Mesenchymal stem cell (in vitro differentiated cells and primary cell): ENCODE measurements around the gene VPS41.

ENCODE experiments used
- DNase-seq: peaks from one replicate; pipeline ENCODE4 v3.0.0-alpha.2; 2013
- H2AFZ ChIP-seq: one replicate; pipeline ENCODE4 v1.6.1; 2013; ENCODE audit warnings: low read depth, mild to moderate bottlenecking, control low read depth, inconsistent platforms, low read length, moderate library complexity
- H2AK5ac ChIP-seq: 2 replicates; pipeline ENCODE4 v1.6.1; 2013; ENCODE audit warnings: low read length, moderate library complexity, mild to moderate bottlenecking, inconsistent platforms; ENCODE audit not compliant: severe bottlenecking
- H2BK120ac ChIP-seq: one replicate; pipeline ENCODE4 v1.6.1; 2013; ENCODE audit warnings: low read depth, mild to moderate bottlenecking, inconsistent platforms, low read length, moderate library complexity
- H2BK12ac ChIP-seq, 2 experiments: one replicate each; pipeline ENCODE4 v1.6.1; 2013; ENCODE audit warnings: inconsistent platforms in 2 of 2, low read length in 2 of 2, mild to moderate bottlenecking in 2 of 2, moderate library complexity in 2 of 2, control low read depth in 1 of 2
- H2BK15ac ChIP-seq: one replicate; pipeline ENCODE4 v1.6.1; 2013; ENCODE audit warnings: mild to moderate bottlenecking, low read depth, inconsistent platforms; ENCODE audit not compliant: poor library complexity, severe bottlenecking
- H2BK5ac ChIP-seq: 2 replicates; pipeline ENCODE4 v1.6.1; 2013; ENCODE audit warnings: low read depth, mild to moderate bottlenecking, low read length, control low read depth, inconsistent platforms; ENCODE audit not compliant: poor library complexity, severe bottlenecking
- H3K14ac ChIP-seq, 2 experiments: one replicate each; pipeline ENCODE4 v1.6.1; 2013; ENCODE audit warnings: inconsistent platforms in 2 of 2, low read length in 2 of 2, control low read depth in 1 of 2, mild to moderate bottlenecking in 1 of 2, moderate library complexity in 1 of 2
- H3K18ac ChIP-seq, 2 experiments: one replicate each; pipeline ENCODE4 v1.6.1; 2013; ENCODE audit warnings: inconsistent platforms in 2 of 2, low read length in 2 of 2, control low read depth in 1 of 2, low read depth in 1 of 2, mild to moderate bottlenecking in 1 of 2
- H3K23ac ChIP-seq, 2 experiments: one replicate each; pipeline ENCODE4 v1.6.1; 2013; ENCODE audit warnings: inconsistent platforms in 2 of 2, low read length in 2 of 2, mild to moderate bottlenecking in 2 of 2, moderate library complexity in 2 of 2, control low read depth in 1 of 2
- H3K27ac ChIP-seq: 2 replicates; pipeline ENCODE4 v1.5.1; 2013; ENCODE audit warnings: mild to moderate bottlenecking, moderate library complexity, low read length, control low read depth, inconsistent platforms; ENCODE audit not compliant: poor library complexity, severe bottlenecking
- H3K27me3 ChIP-seq, 2 experiments: 2 replicates each; pipeline versions ENCODE4 v1.6.1 to v1.7.0; 2013; ENCODE audit warnings: low read length in 2 of 2, mild to moderate bottlenecking in 2 of 2, moderate library complexity in 2 of 2, control low read depth in 1 of 2, inconsistent platforms in 1 of 2; ENCODE audit not compliant: control insufficient read depth in 1 of 2, insufficient read depth in 1 of 2
- H3K36me3 ChIP-seq, 2 experiments: 2 replicates each; pipeline versions ENCODE4 v1.6.1 to v1.7.0; 2013; ENCODE audit warnings: low read length in 2 of 2, control low read depth in 1 of 2, inconsistent platforms in 1 of 2, low read depth in 1 of 2, mild to moderate bottlenecking in 1 of 2; ENCODE audit not compliant: insufficient read depth in 2 of 2, control insufficient read depth in 1 of 2
- H3K4ac ChIP-seq, 2 experiments: one replicate each; pipeline ENCODE4 v1.6.1; 2013; ENCODE audit warnings: inconsistent platforms in 2 of 2, low read length in 2 of 2, mild to moderate bottlenecking in 2 of 2, moderate library complexity in 2 of 2, control low read depth in 1 of 2, low read depth in 1 of 2
- H3K4me1 ChIP-seq: 2 replicates; pipeline ENCODE4 v1.6.1; 2013; ENCODE audit warnings: low read depth, low read length, control low read depth; ENCODE audit not compliant: control insufficient read depth, insufficient read depth
- H3K4me2 ChIP-seq: 2 replicates; pipeline ENCODE4 v1.6.1; 2013; ENCODE audit warnings: low read length, mild to moderate bottlenecking, inconsistent platforms; ENCODE audit not compliant: poor library complexity, severe bottlenecking
- H3K4me3 ChIP-seq, 2 experiments: 2 replicates each; pipeline versions ENCODE4 v1.5.1 to v1.7.0; 2013; ENCODE audit warnings: low read length in 2 of 2, mild to moderate bottlenecking in 2 of 2, control low read depth in 1 of 2, low read depth in 1 of 2; ENCODE audit not compliant: insufficient read depth in 1 of 2
- H3K79me1 ChIP-seq: replicated peaks from 2 replicates; pipeline ENCODE4 v1.6.1; 2013; ENCODE audit warnings: mild to moderate bottlenecking, control low read depth, low read length, inconsistent platforms; ENCODE audit not compliant: poor library complexity, severe bottlenecking
- H3K9ac ChIP-seq: 2 replicates; pipeline ENCODE4 v1.7.0; 2013; ENCODE audit warnings: mild to moderate bottlenecking, low read length, moderate library complexity
- H3K9me3 ChIP-seq: 2 replicates; pipeline ENCODE4 v1.7.0; 2013; ENCODE audit warnings: mild to moderate bottlenecking, low read length; ENCODE audit not compliant: control insufficient read depth
- H4K8ac ChIP-seq: one replicate; pipeline ENCODE4 v1.6.1; 2013; ENCODE audit warnings: inconsistent platforms, mild to moderate bottlenecking, low read length, moderate library complexity
- H4K91ac ChIP-seq: one replicate; pipeline ENCODE4 v1.6.1; 2013; ENCODE audit warnings: mild to moderate bottlenecking, low read length, inconsistent platforms
- WGBS: methylation state at CpG from one replicate; pipeline ENCODE4 v1.1.7; 2013; ENCODE audit warnings: mixed read lengths; 5-methylcytosine and 5-hydroxymethylcytosine counted together

Gene VPS41

GRCh38 chr7:38702002-38702535 is 206.9 kb downstream of the VPS41 start:
- peak overlapping the region in 1 of 2 experiments; percentile 55 for H3K14ac ChIP-seq
- no peak overlapping the region for H2BK15ac ChIP-seq
- no peak overlapping the region for H2BK5ac ChIP-seq
- no peak overlapping the region for H3K4ac ChIP-seq
- WGBS: 87% methylated on average over 10 of the region's 10 CpGs
- H3K4me2 ChIP-seq: no peak overlapping the region
- no peaks in the 10 kb centered on the region for H3K36me3 ChIP-seq
- no peak overlapping the region for H2AFZ ChIP-seq
- H3K79me1 ChIP-seq: no peaks in the 10 kb centered on the region
- H2AK5ac ChIP-seq: no peak overlapping the region
- no peak overlapping the region for H3K27ac ChIP-seq
- no peak overlapping the region for H4K8ac ChIP-seq
- DNase-seq: no peak
- H3K18ac ChIP-seq: no peak overlapping the region
- no peak overlapping the region for H3K9ac ChIP-seq
- no peak overlapping the region for H3K4me3 ChIP-seq
- H3K27me3 ChIP-seq: no peaks in the 10 kb centered on the region
- H3K9me3 ChIP-seq: no peaks in the 10 kb centered on the region
- H3K23ac ChIP-seq: no peak overlapping the region
- H2BK120ac ChIP-seq: no peak overlapping the region
- H2BK12ac ChIP-seq: no peak overlapping the region
- no peaks in the 10 kb centered on the region for H3K4me1 ChIP-seq
- no peak overlapping the region for H4K91ac ChIP-seq

- Histone ChIP-seq H3K27me3 (no peaks in the 10 kb centered on the region), H3K79me1 (no peaks in the 10 kb centered on the region), H2BK12ac (no peak overlapping the region), H3K9ac (no peak overlapping the region), H3K14ac (no peak overlapping the region), H3K4ac (no peak overlapping the region), H2BK5ac (no peak overlapping the region), H2BK15ac (no peak overlapping the region), H3K36me3 (no peaks in the 10 kb centered on the region), H3K23ac (no peak overlapping the region), H2AFZ (no peak overlapping the region), H3K4me3 (peak overlapping the region in 1 of 2 experiments; percentile 32), H3K4me2 (no peak overlapping the region), H2BK120ac (no peak overlapping the region), H3K18ac (no peak overlapping the region), H4K91ac (no peak overlapping the region), H2AK5ac (no peak overlapping the region), H3K9me3 (peaks cover 3% of the 10 kb centered on the region), H3K4me1 (no peaks in the 10 kb centered on the region), H4K8ac (no peak overlapping the region), H3K27ac (no peak overlapping the region)
- DNase-seq: no peak
- WGBS: 97% methylated on average over 4 of the region's 5 CpGs
Measured at GRCh38 chr7:38700116-38700515, 208.9 kb downstream of the VPS41 start.

GRCh38 chr7:38699471-38699870 is 209.5 kb downstream of the VPS41 start:
- Histone ChIP-seq H3K18ac (no peak overlapping the region), H2AFZ (no peak overlapping the region), H3K79me1 (no peaks in the 10 kb centered on the region), H3K4me1 (no peaks in the 10 kb centered on the region), H2BK15ac (no peak overlapping the region), H3K4ac (no peak overlapping the region), H2BK12ac (no peak overlapping the region), H3K27ac (no peak overlapping the region), H3K14ac (no peak overlapping the region), H2BK120ac (no peak overlapping the region), H2AK5ac (no peak overlapping the region), H3K36me3 (no peaks in the 10 kb centered on the region), H4K8ac (no peak overlapping the region), H3K27me3 (no peaks in the 10 kb centered on the region), H2BK5ac (no peak overlapping the region), H3K4me3 (peak overlapping the region in 1 of 2 experiments; percentile 32), H4K91ac (no peak overlapping the region), H3K4me2 (no peak overlapping the region), H3K23ac (no peak overlapping the region), H3K9ac (no peak overlapping the region), H3K9me3 (peaks cover 3% of the 10 kb centered on the region)
- no peak for DNase-seq
- 49% methylated on average over 2 of the region's 3 CpGs for WGBS

- Histone ChIP-seq H3K4me1 (no peaks in the 10 kb centered on the region), H2BK12ac (no peak overlapping the region), H2AK5ac (no peak overlapping the region), H3K23ac (no peak overlapping the region), H3K9me3 (peaks cover 3% of the 10 kb centered on the region), H3K4ac (no peak overlapping the region), H3K79me1 (no peaks in the 10 kb centered on the region), H3K27me3 (no peaks in the 10 kb centered on the region), H2BK15ac (no peak overlapping the region), H2AFZ (no peak overlapping the region), H4K8ac (no peak overlapping the region), H3K36me3 (no peaks in the 10 kb centered on the region), H2BK120ac (no peak overlapping the region), H3K9ac (no peak overlapping the region), H4K91ac (no peak overlapping the region), H3K4me2 (no peak overlapping the region), H3K18ac (no peak overlapping the region), H3K14ac (no peak overlapping the region), H3K4me3 (no peak overlapping the region), H3K27ac (no peak overlapping the region), H2BK5ac (no peak overlapping the region)
- DNase-seq: no peak
- 93% methylated on average over 2 of the region's 3 CpGs for WGBS
Measured at GRCh38 chr7:38694326-38694725, 214.7 kb downstream of the VPS41 start.
